Panc1 (cell line): ENCODE data around the gene KIF26A.

Experiments
- CTCF ChIP-seq: fragments of 450-650 bp; IDR thresholded peaks from 2 replicates; pipeline ENCODE4 v1.5.1; 2017; ENCODE audit warnings: mild to moderate bottlenecking
- POLR2AphosphoS5 ChIP-seq: IDR thresholded peaks from 2 replicates; pipeline ENCODE4 v1.6.1; 2012; ENCODE audit warnings: mild to moderate bottlenecking, low read depth, low read length, moderate library complexity
- SIN3A ChIP-seq: IDR thresholded peaks from 2 replicates; pipeline ENCODE4 v1.6.1; 2012; ENCODE audit warnings: low read depth, mild to moderate bottlenecking, low read length, moderate library complexity, borderline replicate concordance; ENCODE audit not compliant: insufficient read depth

- TF ChIP-seq CTCF = no peak
- no peak for TF ChIP-seq POLR2AphosphoS5
- no peak for TF ChIP-seq SIN3A
Observed at GRCh38 chr14:104091927-104092771, 46.2 kb upstream of the KIF26A start.
